GM19372 (cell line): ENCODE measurements around the gene EEIG2.
"Not testable (repeated sequence)": the region's sequence is repeated elsewhere in the genome, so short reads cannot be mapped to it uniquely, and the experiment has no call there.

Source experiments
- ATAC-seq: cut with Tn5 transposase; IDR thresholded peaks from one replicate; pipeline ENCODE4 v1.9.1; 2021; ENCODE audit warnings: mild to moderate bottlenecking, low read depth, moderate library complexity; ENCODE audit not compliant: unreplicated experiment

Gene EEIG2

GRCh38 chr1:108559215-108560186 is at the start of gene EEIG2:
Gene EEIG2 (plus strand): TSS chr1:108560100. CDS start chr1:108560429, 329 bp downstream.
- peak; percentile 79 for ATAC-seq

GRCh38 chr1:108511764-108512163 is 48.1 kb upstream of the EEIG2 start:
- no peak for ATAC-seq

- ATAC-seq, result no peak
Observed at GRCh38 chr1:108512239-108513043, 47.5 kb upstream of the EEIG2 start.

- no peak for ATAC-seq
Observed at GRCh38 chr1:108513044-108513415, 46.9 kb upstream of the EEIG2 start.

GRCh38 chr1:108513914-108514313 is 46.0 kb upstream of the EEIG2 start:
- not testable (repeated sequence) for ATAC-seq

GRCh38 chr1:108517301-108517897 is 42.5 kb upstream of the EEIG2 start:
- not testable (repeated sequence) for ATAC-seq

GRCh38 chr1:108521990-108522393 is 37.9 kb upstream of the EEIG2 start:
- no peak for ATAC-seq

GRCh38 chr1:108523829-108524228 is 36.1 kb upstream of the EEIG2 start:
- ATAC-seq, result no peak

- no peak for ATAC-seq
Observed at GRCh38 chr1:108524676-108525075, 35.2 kb upstream of the EEIG2 start.

GRCh38 chr1:108527135-108527534 is 32.8 kb upstream of the EEIG2 start:
- ATAC-seq, result no peak

- no peak for ATAC-seq
Observed at GRCh38 chr1:108527837-108528236, 32.1 kb upstream of the EEIG2 start.

- ATAC-seq, result no peak
Observed at GRCh38 chr1:108531444-108531843, 28.5 kb upstream of the EEIG2 start.

GRCh38 chr1:108532730-108533129 is 27.2 kb upstream of the EEIG2 start:
- no peak for ATAC-seq

GRCh38 chr1:108533351-108534083 is 26.4 kb upstream of the EEIG2 start:
- ATAC-seq, result no peak

GRCh38 chr1:108534759-108535158 is 25.1 kb upstream of the EEIG2 start:
- ATAC-seq, result no peak

GRCh38 chr1:108535315-108535897 is 24.5 kb upstream of the EEIG2 start:
- ATAC-seq, result not testable (repeated sequence)

GRCh38 chr1:108536021-108536420 is 23.9 kb upstream of the EEIG2 start:
- not testable (repeated sequence) for ATAC-seq

- not testable (repeated sequence) for ATAC-seq
Observed at GRCh38 chr1:108536791-108537190, 23.1 kb upstream of the EEIG2 start.

- no peak for ATAC-seq
Observed at GRCh38 chr1:108537976-108538375, 21.9 kb upstream of the EEIG2 start.

GRCh38 chr1:108540977-108541376 is 18.9 kb upstream of the EEIG2 start:
- no peak for ATAC-seq
